ENCODE data around the gene LUM. TPM values are rescaled to one million over a fixed set of nuclear protein-coding genes. Genes with fewer than 3 reads are reported as not detected.
A peak's percentile ranks its signal among the peaks of the same experiment; 100 is the strongest.

Gene LUM
- total and polyA plus RNA-seq, 2 donors (not counting 1 experiment from before 2014, with no cell fraction given): 217 to 577 TPM

DNA sequence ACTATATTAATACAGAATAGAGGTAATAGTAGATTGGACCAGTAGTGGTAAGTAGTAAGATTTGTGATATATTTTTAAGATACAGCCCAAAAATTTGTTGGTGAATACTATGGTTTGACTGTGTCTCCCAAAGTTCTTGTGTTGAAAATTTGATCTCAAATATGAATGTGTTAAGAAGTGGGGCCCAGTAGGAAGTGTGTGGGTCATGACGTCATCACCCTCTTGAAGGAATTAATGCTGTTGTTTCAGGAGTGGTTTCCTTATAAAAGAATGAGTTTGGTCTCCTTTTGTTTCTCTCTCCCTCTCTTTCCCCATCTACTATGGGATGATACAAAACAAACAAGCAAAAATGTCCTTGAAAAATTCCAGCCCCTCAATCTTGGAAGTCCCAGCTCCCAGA, 16.3 kb downstream of the LUM start:
- no peaks in the 10 kb centered on the region for H3K36me3 ChIP-seq (ENCODE audit: control insufficient read depth, insufficient read depth, low read length)
- H3K4me2 ChIP-seq (ENCODE audit: extremely low read depth, insufficient read depth, low read length): no peak overlapping the region
- no peaks in the 10 kb centered on the region for H3K27me3 ChIP-seq (ENCODE audit: control insufficient read depth, insufficient read depth, low read length)
- H4K20me1 ChIP-seq (ENCODE audit: control insufficient read depth, extremely low read depth, insufficient read depth, low read length): no peaks in the 10 kb centered on the region
- no peak overlapping the region for H3K4me3 ChIP-seq (replicated peaks in 1 of 4; ENCODE audit: control extremely low read depth in 1 of 4, insufficient read depth in 1 of 4, low read depth in 3 of 4, low read length in 4 of 4)
- no peak overlapping the region for H2AFZ ChIP-seq (ENCODE audit: low read length)
- DNase-seq (ENCODE audit: low read depth in 2 of 2): no peak
- no peaks in the 10 kb centered on the region for H3K79me2 ChIP-seq (ENCODE audit: control insufficient read depth, insufficient read depth, low read length)
- no peak overlapping the region for H3K9ac ChIP-seq (ENCODE audit: insufficient read depth, low read length)
- H3K4me1 ChIP-seq (ENCODE audit: control insufficient read depth, extremely low read depth, insufficient read depth, low read length): peaks cover 4% of the 10 kb centered on the region
- no peak overlapping the region for H3K27ac ChIP-seq (ENCODE audit: insufficient read depth, low read length)
- TF ChIP-seq CTCF (conservative IDR thresholded peaks at IDR 0.05 in 1 of 2, IDR thresholded peaks at IDR 0.05 in 1 of 2; ENCODE audit: low read depth in 1 of 2, low read length in 2 of 2) (no peak), EZH2 (IDR thresholded peaks at IDR 0.05; ENCODE audit: low read length, missing control alignments) (no peak)
- H3K9me3 ChIP-seq (ENCODE audit: control insufficient read depth, insufficient read depth, low read depth, low read length): no peaks in the 10 kb centered on the region

GRCh38 chr12:91094032-91094662, 17.1 kb downstream of the LUM start:
- no peaks in the 10 kb centered on the region for H3K36me3 ChIP-seq (ENCODE audit: control insufficient read depth, insufficient read depth, low read length)
- H4K20me1 ChIP-seq (ENCODE audit: control insufficient read depth, extremely low read depth, insufficient read depth, low read length): no peaks in the 10 kb centered on the region
- H3K27me3 ChIP-seq (ENCODE audit: control insufficient read depth, insufficient read depth, low read length): no peaks in the 10 kb centered on the region
- no peak for TF ChIP-seq CTCF (conservative IDR thresholded peaks at IDR 0.05 in 1 of 2, IDR thresholded peaks at IDR 0.05 in 1 of 2; ENCODE audit: low read depth in 1 of 2, low read length in 2 of 2)
- no peak for TF ChIP-seq EZH2 (IDR thresholded peaks at IDR 0.05; ENCODE audit: low read length, missing control alignments)
- H3K27ac ChIP-seq (ENCODE audit: insufficient read depth, low read length): no peak overlapping the region
- H2AFZ ChIP-seq (ENCODE audit: low read length): no peak overlapping the region
- no peaks in the 10 kb centered on the region for H3K9me3 ChIP-seq (ENCODE audit: control insufficient read depth, insufficient read depth, low read depth, low read length)
- H3K79me2 ChIP-seq (ENCODE audit: control insufficient read depth, insufficient read depth, low read length): no peaks in the 10 kb centered on the region
- H3K9ac ChIP-seq (ENCODE audit: insufficient read depth, low read length): no peak overlapping the region
- peak in 1 of 2 donors; percentile 39 for DNase-seq (ENCODE audit: low read depth in 2 of 2)
- H3K4me1 ChIP-seq (ENCODE audit: control insufficient read depth, extremely low read depth, insufficient read depth, low read length): peaks cover 4% of the 10 kb centered on the region
- peak overlapping the region; percentile 28 for H3K4me2 ChIP-seq (ENCODE audit: extremely low read depth, insufficient read depth, low read length)
- H3K4me3 ChIP-seq (replicated peaks in 1 of 4; ENCODE audit: control extremely low read depth in 1 of 4, insufficient read depth in 1 of 4, low read depth in 3 of 4, low read length in 4 of 4): no peak overlapping the region

- Histone ChIP-seq H3K79me2 (ENCODE audit: control insufficient read depth, insufficient read depth, low read length) (no peaks in the 10 kb centered on the region), H4K20me1 (ENCODE audit: control insufficient read depth, extremely low read depth, insufficient read depth, low read length) (no peaks in the 10 kb centered on the region), H3K9me3 (ENCODE audit: control insufficient read depth, insufficient read depth, low read depth, low read length) (no peaks in the 10 kb centered on the region), H3K27ac (ENCODE audit: insufficient read depth, low read length) (no peak overlapping the region), H3K36me3 (ENCODE audit: control insufficient read depth, insufficient read depth, low read length) (no peaks in the 10 kb centered on the region), H3K4me1 (ENCODE audit: control insufficient read depth, extremely low read depth, insufficient read depth, low read length) (peaks cover 2% of the 10 kb centered on the region), H3K4me2 (ENCODE audit: extremely low read depth, insufficient read depth, low read length) (no peak overlapping the region), H2AFZ (ENCODE audit: low read length) (no peak overlapping the region), H3K9ac (ENCODE audit: insufficient read depth, low read length) (no peak overlapping the region), H3K27me3 (ENCODE audit: control insufficient read depth, insufficient read depth, low read length) (no peaks in the 10 kb centered on the region), H3K4me3 (replicated peaks in 1 of 4; ENCODE audit: control extremely low read depth in 1 of 4, insufficient read depth in 1 of 4, low read depth in 3 of 4, low read length in 4 of 4) (no peak overlapping the region)
- no peak for DNase-seq (ENCODE audit: low read depth in 2 of 2)
- TF ChIP-seq EZH2 (IDR thresholded peaks at IDR 0.05; ENCODE audit: low read length, missing control alignments): no peak
- no peak for TF ChIP-seq CTCF (conservative IDR thresholded peaks at IDR 0.05 in 1 of 2, IDR thresholded peaks at IDR 0.05 in 1 of 2; ENCODE audit: low read depth in 1 of 2, low read length in 2 of 2)
Observed at GRCh38 chr12:91093341-91093740, 18.0 kb downstream of the LUM start.

Data from fibroblast of lung (primary cell).